K562 (cell line): Measurements from ENCODE around the gene SHISA7.

ENCODE experiments used
- JUN ChIP-seq, 2 experiments: sonication (generic) in 1 of 2; formaldehyde crosslinking in 1 of 2; IDR thresholded peaks; 2 replicates each; pipeline versions ENCODE4 v1.6.1 to v1.8.0; 2012 to 2022; ENCODE audit warnings: borderline replicate concordance in 2 of 2, mild to moderate bottlenecking in 2 of 2, improper control_type of control experiment in 1 of 2, low read depth in 1 of 2, low read length in 1 of 2, missing genetic modification reagents in 1 of 2
- MTA1 ChIP-seq: fragments of 450-650 bp; IDR thresholded peaks from 2 replicates; pipeline ENCODE4 v1.6.1; 2017; ENCODE audit warnings: borderline replicate concordance
- MYC ChIP-seq, 2 experiments: fragments of 250-450 bp in 1 of 2; sonication (Bioruptor Pico) in 1 of 2; IDR thresholded peaks; 2 replicates each; pipeline versions ENCODE4 v1.5.1 to v1.6.1; 2012 to 2021; ENCODE audit warnings: low read depth in 2 of 2, borderline replicate concordance in 1 of 2, improper control_type of control experiment in 1 of 2, low read length in 1 of 2, mild to moderate bottlenecking in 1 of 2, moderate library complexity in 1 of 2
- TAF7 ChIP-seq: fragments of 450-650 bp; IDR thresholded peaks from 2 replicates; pipeline ENCODE4 v1.6.1; 2016; ENCODE audit warnings: missing genetic modification characterization, missing compliant biosample characterization
- ZNF707 ChIP-seq: fragments of 250-450 bp; sonication (Bioruptor Pico); conservative IDR thresholded peaks from 2 replicates; pipeline ENCODE4 v1.8.0; 2022; ENCODE audit warnings: inconsistent platforms, mild to moderate bottlenecking, moderate library complexity
- TF ChIP-seq, protein P1 (sequence below), 3 experiments: IDR thresholded peaks in 2 of 3; conservative IDR thresholded peaks in 1 of 3; 2 replicates each; pipeline ENCODE4 v1.5.1; 2011 to 2012; ENCODE audit warnings: low read length in 3 of 3, mild to moderate bottlenecking in 3 of 3, control low read depth in 2 of 3, improper control_type of control experiment in 1 of 3, inconsistent platforms in 1 of 3, low read depth in 1 of 3, mixed read lengths in 1 of 3, moderate library complexity in 1 of 3; ENCODE audit not compliant: insufficient read depth in 2 of 3
- TF ChIP-seq, protein P2 (sequence below): sonication (generic); formaldehyde crosslinking; IDR thresholded peaks from 2 replicates; pipeline ENCODE4 v1.8.0; 2023; ENCODE audit warnings: mild to moderate bottlenecking, missing genetic modification reagents

DNA sequence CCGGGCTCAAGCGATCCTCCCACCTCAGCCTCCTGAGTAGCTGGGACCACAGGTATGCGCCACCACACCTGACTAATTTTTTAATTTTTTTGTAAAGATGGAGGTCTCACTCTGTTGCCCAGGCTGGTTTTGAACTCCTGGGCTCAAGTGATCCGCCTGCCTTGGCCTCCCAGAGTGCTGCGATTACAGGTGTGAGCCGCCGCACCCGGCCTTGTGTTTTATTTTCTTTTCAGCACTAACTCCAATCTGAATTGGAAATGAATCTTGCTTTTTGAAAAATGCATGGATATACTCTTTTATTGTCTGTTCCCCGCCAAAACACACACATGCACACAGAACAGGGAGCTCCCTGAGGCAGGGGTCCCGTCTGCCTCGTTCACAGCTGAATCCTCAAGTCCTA lies 19.6 kb upstream of the SHISA7 start:
- TF ChIP-seq JUN (IDR thresholded peaks at IDR 0.05; ENCODE audit: borderline replicate concordance, low read depth, low read length) (no peak), JUN (CRISPR knock-in tag; IDR thresholded peaks at IDR 0.05; ENCODE audit: borderline replicate concordance) (no peak), ZNF707 (CRISPR knock-in tag) (no peak), MYC (IDR thresholded peaks at IDR 0.05; ENCODE audit: low read depth, low read length) (no peak; the same call in 1 of the 2 replicates), MYC (CRISPR knock-in tag; IDR thresholded peaks at IDR 0.05; ENCODE audit: borderline replicate concordance, low read depth) (no peak), MTA1 (no peak), TAF7 (no peak)
- TF ChIP-seq, protein P1, sequence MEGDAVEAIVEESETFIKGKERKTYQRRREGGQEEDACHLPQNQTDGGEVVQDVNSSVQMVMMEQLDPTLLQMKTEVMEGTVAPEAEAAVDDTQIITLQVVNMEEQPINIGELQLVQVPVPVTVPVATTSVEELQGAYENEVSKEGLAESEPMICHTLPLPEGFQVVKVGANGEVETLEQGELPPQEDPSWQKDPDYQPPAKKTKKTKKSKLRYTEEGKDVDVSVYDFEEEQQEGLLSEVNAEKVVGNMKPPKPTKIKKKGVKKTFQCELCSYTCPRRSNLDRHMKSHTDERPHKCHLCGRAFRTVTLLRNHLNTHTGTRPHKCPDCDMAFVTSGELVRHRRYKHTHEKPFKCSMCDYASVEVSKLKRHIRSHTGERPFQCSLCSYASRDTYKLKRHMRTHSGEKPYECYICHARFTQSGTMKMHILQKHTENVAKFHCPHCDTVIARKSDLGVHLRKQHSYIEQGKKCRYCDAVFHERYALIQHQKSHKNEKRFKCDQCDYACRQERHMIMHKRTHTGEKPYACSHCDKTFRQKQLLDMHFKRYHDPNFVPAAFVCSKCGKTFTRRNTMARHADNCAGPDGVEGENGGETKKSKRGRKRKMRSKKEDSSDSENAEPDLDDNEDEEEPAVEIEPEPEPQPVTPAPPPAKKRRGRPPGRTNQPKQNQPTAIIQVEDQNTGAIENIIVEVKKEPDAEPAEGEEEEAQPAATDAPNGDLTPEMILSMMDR (IDR thresholded peaks at IDR 0.05 in 2 of 3, conservative IDR thresholded peaks at IDR 0.05 in 1 of 3; ENCODE audit: insufficient read depth in 2 of 3, low read depth in 1 of 3, low read length in 3 of 3) = no peak
- TF ChIP-seq, protein P2, sequence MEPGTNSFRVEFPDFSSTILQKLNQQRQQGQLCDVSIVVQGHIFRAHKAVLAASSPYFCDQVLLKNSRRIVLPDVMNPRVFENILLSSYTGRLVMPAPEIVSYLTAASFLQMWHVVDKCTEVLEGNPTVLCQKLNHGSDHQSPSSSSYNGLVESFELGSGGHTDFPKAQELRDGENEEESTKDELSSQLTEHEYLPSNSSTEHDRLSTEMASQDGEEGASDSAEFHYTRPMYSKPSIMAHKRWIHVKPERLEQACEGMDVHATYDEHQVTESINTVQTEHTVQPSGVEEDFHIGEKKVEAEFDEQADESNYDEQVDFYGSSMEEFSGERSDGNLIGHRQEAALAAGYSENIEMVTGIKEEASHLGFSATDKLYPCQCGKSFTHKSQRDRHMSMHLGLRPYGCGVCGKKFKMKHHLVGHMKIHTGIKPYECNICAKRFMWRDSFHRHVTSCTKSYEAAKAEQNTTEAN = no peak
